Neural crest cell (in vitro differentiated cells): ENCODE data around the gene SYNPO2. TPM values are rescaled to one million over a fixed set of nuclear protein-coding genes. Genes with fewer than 3 reads are reported as not detected.
A peak's percentile ranks its signal among the peaks of the same experiment; 100 is the strongest.
"Not testable (repeated sequence)": the region's sequence is repeated elsewhere in the genome, so short reads cannot be mapped to it uniquely, and the experiment has no call there.

ENCODE experiments used
- DNase-seq: peaks from one replicate; pipeline ENCODE4 v3.0.0; 2021; ENCODE audit warnings: low read depth, mixed read lengths, low spot score
- H3K27ac Mint-ChIP-seq: one replicate; pipeline ENCODE4 v1.8.0; 2021; ENCODE audit warnings: mild to moderate bottlenecking, mixed read lengths; ENCODE audit not compliant: unreplicated experiment
- H3K27me3 Mint-ChIP-seq: 2 replicates; pipeline ENCODE4 v1.8.0; 2021; ENCODE audit warnings: low read depth, mild to moderate bottlenecking, mixed read lengths
- H3K36me3 Mint-ChIP-seq: 2 replicates; pipeline ENCODE4 v1.8.0; 2021; ENCODE audit warnings: low read depth, mild to moderate bottlenecking, mixed read lengths
- H3K4me1 Mint-ChIP-seq: 2 replicates; pipeline ENCODE4 v1.8.0; 2021; ENCODE audit warnings: mixed read lengths
- H3K4me3 Mint-ChIP-seq: one replicate; pipeline ENCODE4 v1.8.0; 2021; ENCODE audit warnings: mild to moderate bottlenecking, mixed read lengths
- H3K9me3 Mint-ChIP-seq: 2 replicates; pipeline ENCODE4 v1.8.0; 2021; ENCODE audit warnings: mixed read lengths
- CTCF ChIP-seq: fragments of 200-600 bp; sonication (generic); conservative IDR thresholded peaks from 2 replicates; pipeline ENCODE4 v1.5.0; 2021; ENCODE audit warnings: antibody characterized with exemption, mild to moderate bottlenecking
- total RNA-seq: library from RNA; stranded (reverse); gene quantifications from 2 replicates; pipeline ENCODE4 v1.2.1, GENCODE V29; 2021

The SYNPO2 gene
- total RNA-seq, 1 donor from 2014 or later = 0.07 TPM

DNA sequence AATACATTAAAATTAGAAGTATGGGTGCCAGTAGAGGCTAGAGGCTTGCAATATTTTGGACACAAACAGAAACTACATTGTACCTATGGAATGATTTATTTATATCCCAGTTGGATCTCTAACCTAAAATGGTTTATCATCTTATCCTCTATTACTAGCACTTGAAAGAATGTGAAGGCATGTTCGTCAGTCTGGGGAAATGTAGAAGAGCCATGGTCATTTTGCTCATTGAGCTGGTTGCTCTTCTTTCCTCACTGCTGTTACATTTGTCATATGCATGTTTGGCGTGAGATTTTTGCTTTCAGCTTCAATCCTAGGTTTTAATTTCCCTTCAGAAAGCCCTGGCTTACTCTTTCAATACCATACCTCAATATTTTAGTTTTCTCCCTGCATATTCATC is 164.6 kb downstream of the SYNPO2 start:
- DNase-seq = no peak
- no peaks in the 10 kb centered on the region for H3K27me3 Mint-ChIP-seq
- TF ChIP-seq CTCF = no peak
- H3K4me3 Mint-ChIP-seq = no peak overlapping the region
- H3K9me3 Mint-ChIP-seq = no peaks in the 10 kb centered on the region
- no peaks in the 10 kb centered on the region for H3K4me1 Mint-ChIP-seq
- no peak overlapping the region for H3K27ac Mint-ChIP-seq
- H3K36me3 Mint-ChIP-seq = no peaks in the 10 kb centered on the region

DNA sequence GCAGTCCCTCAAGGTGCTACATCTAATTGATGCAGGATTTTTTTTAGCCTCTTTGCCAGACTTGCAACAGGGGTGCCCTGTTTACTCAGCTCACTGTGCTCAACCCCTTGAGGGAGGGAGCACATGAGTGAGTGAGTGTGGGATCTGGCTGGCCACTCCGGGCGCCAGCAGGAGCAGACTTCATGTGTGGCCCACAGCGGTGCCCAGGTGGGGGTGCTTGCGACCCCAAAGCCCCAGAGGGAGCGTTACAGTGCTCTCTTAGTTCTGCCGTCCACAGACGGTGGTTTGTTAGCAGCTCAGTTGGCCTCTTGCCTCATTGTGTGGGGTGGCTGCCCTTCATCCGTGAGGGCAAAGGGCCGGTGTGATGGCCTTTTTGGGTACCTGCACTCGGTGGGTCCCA is 165.3 kb downstream of the SYNPO2 start:
- DNase-seq = no peak
- H3K27ac Mint-ChIP-seq = no peak overlapping the region
- no peak for TF ChIP-seq CTCF
- no peak overlapping the region for H3K4me3 Mint-ChIP-seq
- no peaks in the 10 kb centered on the region for H3K36me3 Mint-ChIP-seq
- no peaks in the 10 kb centered on the region for H3K4me1 Mint-ChIP-seq
- H3K27me3 Mint-ChIP-seq = no peaks in the 10 kb centered on the region
- no peaks in the 10 kb centered on the region for H3K9me3 Mint-ChIP-seq

DNA sequence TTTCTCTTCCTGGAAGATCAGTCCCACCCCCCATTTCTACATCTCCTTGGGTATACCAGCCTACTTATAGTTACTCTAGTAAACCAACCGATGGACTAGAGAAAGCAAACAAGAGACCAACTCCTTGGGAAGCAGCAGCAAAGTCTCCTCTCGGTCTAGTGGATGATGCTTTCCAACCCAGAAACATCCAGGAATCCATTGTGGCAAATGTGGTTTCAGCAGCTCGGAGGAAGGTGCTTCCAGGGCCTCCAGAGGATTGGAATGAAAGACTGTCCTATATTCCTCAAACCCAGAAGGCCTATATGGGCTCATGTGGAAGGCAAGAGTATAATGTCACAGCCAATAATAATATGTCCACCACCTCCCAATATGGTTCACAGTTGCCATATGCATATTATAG is 168.8 kb downstream of the SYNPO2 start:
- Mint-ChIP-seq H3K36me3 (no peaks in the 10 kb centered on the region), H3K9me3 (no peaks in the 10 kb centered on the region), H3K4me1 (no peaks in the 10 kb centered on the region), H3K4me3 (no peak overlapping the region), H3K27ac (no peak overlapping the region), H3K27me3 (no peaks in the 10 kb centered on the region)
- no peak for DNase-seq
- TF ChIP-seq CTCF = no peak

GRCh38 chr4:119059221-119059620 is 170.6 kb downstream of the SYNPO2 start:
- Mint-ChIP-seq H3K27me3 (no peaks in the 10 kb centered on the region), H3K4me1 (no peaks in the 10 kb centered on the region), H3K9me3 (no peaks in the 10 kb centered on the region), H3K27ac (no peak overlapping the region), H3K36me3 (no peaks in the 10 kb centered on the region), H3K4me3 (no peak overlapping the region)
- no peak for DNase-seq
- no peak for TF ChIP-seq CTCF

GRCh38 chr4:119067125-119067524 is 178.5 kb downstream of the SYNPO2 start:
- peak overlapping the region; percentile 71 for H3K27ac Mint-ChIP-seq
- DNase-seq, H3K4me1 Mint-ChIP-seq, H3K27me3 Mint-ChIP-seq, H3K9me3 Mint-ChIP-seq: not testable (repeated sequence)
- peaks cover 13% of the 10 kb centered on the region for H3K36me3 Mint-ChIP-seq
- H3K4me3 Mint-ChIP-seq = peak overlapping the region; percentile 83

GRCh38 chr4:119067670-119068360 is 179.2 kb downstream of the SYNPO2 start:
- H3K27me3 Mint-ChIP-seq, H3K4me1 Mint-ChIP-seq, H3K9me3 Mint-ChIP-seq: not testable (repeated sequence)
- H3K36me3 Mint-ChIP-seq = peaks cover 15% of the 10 kb centered on the region
- DNase-seq = peak; percentile 6
- H3K4me3 Mint-ChIP-seq = peak overlapping the region; percentile 83
- peak overlapping the region; percentile 75 for H3K27ac Mint-ChIP-seq
